ENCODE data around the gene LRP1B.

DNA sequence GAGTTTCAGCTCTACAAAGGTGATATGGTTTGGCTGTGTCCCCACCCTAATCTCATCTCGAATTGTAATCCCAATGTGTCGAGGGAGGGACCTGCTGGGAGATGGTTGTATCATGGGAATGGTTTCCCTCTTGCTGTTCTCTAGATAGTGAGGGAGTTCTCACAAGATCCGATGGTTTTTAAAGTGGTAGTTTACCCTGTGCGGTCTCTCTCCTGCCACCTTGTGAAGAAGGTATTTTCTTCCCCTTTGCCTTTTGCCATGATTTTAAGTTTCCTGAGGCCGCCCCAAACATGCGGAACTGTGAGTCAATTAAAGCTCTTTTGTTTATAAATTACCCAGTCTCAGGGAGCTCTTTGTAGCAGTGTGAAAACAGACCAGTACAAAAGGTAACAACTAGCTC lies 306.0 kb downstream of the LRP1B start:
- TF ChIP-seq, protein P1, sequence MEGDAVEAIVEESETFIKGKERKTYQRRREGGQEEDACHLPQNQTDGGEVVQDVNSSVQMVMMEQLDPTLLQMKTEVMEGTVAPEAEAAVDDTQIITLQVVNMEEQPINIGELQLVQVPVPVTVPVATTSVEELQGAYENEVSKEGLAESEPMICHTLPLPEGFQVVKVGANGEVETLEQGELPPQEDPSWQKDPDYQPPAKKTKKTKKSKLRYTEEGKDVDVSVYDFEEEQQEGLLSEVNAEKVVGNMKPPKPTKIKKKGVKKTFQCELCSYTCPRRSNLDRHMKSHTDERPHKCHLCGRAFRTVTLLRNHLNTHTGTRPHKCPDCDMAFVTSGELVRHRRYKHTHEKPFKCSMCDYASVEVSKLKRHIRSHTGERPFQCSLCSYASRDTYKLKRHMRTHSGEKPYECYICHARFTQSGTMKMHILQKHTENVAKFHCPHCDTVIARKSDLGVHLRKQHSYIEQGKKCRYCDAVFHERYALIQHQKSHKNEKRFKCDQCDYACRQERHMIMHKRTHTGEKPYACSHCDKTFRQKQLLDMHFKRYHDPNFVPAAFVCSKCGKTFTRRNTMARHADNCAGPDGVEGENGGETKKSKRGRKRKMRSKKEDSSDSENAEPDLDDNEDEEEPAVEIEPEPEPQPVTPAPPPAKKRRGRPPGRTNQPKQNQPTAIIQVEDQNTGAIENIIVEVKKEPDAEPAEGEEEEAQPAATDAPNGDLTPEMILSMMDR (IDR thresholded peaks at IDR 0.05 in 4 of 5, conservative IDR thresholded peaks at IDR 0.05 in 1 of 5): no peak
- TF ChIP-seq POLR2A (IDR thresholded peaks at IDR 0.05): no peak
